ENCODE data around the gene GSG1. TPM values are rescaled to one million over a fixed set of nuclear protein-coding genes. Genes with fewer than 3 reads are reported as not detected.
"Not testable (repeated sequence)": the region's sequence is repeated elsewhere in the genome, so short reads cannot be mapped to it uniquely, and the experiment has no call there.

GSG1 gene
- polyA plus RNA-seq, 1 donor from 2014 or later, result not detected

DNA sequence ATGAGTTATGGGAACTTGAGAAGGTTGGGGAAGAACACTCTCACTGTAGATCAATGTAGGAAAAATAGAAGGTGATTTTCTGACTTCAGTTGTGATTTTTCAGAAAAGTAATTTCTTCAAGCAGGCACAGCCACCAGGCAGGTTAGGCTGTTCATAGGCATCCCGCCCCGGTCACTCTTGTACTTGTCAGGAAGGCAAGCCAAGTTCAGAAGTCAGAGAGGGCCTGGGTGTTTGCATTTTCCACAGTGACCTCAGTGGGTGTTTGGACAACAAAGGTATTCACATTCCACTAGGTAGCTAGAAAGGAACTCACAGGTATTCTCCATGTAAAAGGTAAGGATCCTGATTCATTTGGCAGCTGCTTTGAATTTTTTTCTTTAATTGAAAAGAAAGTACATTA, 62.2 kb downstream of the GSG1 start:
- no peaks in the 10 kb centered on the region for H3K9me3 Mint-ChIP-seq
- no peaks in the 10 kb centered on the region for H3K36me3 Mint-ChIP-seq
- peaks cover 1% of the 10 kb centered on the region for H3K27me3 Mint-ChIP-seq
- no peak overlapping the region for H3K27ac Mint-ChIP-seq
- H3K4me3 Mint-ChIP-seq, result peak overlapping the region in 2 of 4 donors; percentile 58 to 59
- H3K4me1 Mint-ChIP-seq, result peaks cover 15 to 21% (median 15%) of the 10 kb centered on the region in 3 donors

GRCh38 chr12:13039328-13039956, 64.0 kb downstream of the GSG1 start:
- Mint-ChIP-seq H3K4me1 (peaks cover 0 to 13% (median 11%) of the 10 kb centered on the region in 3 donors), H3K4me3 (peak overlapping the region in 1 of 4 donors; percentile 1), H3K27ac (no peak overlapping the region), H3K27me3 (peaks cover 1% of the 10 kb centered on the region), H3K36me3 (no peaks in the 10 kb centered on the region), H3K9me3 (no peaks in the 10 kb centered on the region)

DNA sequence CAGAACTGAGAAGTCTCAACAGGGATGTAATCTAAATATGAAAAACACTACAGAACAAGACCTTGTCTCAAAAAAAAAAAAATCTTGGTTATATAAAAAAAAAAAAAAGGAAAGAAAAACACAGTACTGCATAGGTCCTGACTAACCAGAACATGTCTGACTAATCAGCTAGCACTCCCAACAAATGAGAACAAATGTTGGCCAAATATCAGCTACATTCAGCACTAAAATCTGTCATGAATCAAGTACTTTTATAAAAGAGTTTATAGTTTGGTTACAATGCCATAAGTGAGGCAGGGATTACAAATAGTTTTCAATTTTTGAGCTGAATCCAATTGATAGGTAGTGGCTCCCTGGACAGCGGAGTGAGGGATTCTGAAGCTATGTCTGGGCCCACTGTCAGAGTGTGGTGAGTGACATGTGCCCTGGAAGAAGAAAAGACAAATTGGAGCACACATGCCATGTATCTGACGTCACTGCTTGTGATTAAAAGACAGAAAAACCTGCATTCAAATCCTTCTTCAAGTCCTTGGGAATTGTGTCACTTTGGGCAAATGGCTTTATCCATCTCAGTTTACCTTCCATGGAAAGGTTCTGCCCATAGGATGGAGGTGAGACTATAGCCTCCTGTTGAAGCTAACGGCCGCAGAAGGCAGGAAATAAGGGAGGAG, 64.8 kb downstream of the GSG1 start:
- Mint-ChIP-seq H3K27me3 (peaks cover 1% of the 10 kb centered on the region), H3K36me3 (no peaks in the 10 kb centered on the region), H3K9me3 (no peaks in the 10 kb centered on the region), H3K4me1 (peaks cover 0 to 13% (median 10%) of the 10 kb centered on the region in 3 donors), H3K27ac (no peak overlapping the region), H3K4me3 (no peak overlapping the region)

DNA sequence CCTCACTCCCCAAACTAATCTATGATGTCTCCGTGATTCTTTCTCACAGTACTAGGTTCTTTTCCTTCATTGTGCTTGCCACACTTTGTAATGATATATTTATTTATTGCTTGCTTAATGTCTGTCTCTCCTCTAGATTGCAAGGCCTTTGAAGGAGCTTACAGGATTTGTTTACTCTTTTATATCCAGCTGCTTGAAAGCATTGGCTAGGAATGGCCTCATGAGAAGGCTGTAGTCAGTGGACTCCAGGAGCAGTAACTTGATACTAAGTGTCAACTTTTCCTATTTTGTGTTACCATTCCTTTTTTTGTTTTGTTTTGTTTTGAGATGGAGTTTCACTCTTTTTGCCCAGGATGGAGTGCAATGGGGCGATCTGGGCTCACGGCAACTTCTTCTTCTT, 66.6 kb downstream of the GSG1 start:
- no peaks in the 10 kb centered on the region for H3K36me3 Mint-ChIP-seq
- no peak overlapping the region for H3K27ac Mint-ChIP-seq
- no peaks in the 10 kb centered on the region for H3K9me3 Mint-ChIP-seq
- no peaks in the 10 kb centered on the region for H3K27me3 Mint-ChIP-seq
- H3K4me3 Mint-ChIP-seq, result no peak overlapping the region
- H3K4me1 Mint-ChIP-seq, result peaks cover 0 to 13% (median 10%) of the 10 kb centered on the region in 3 donors

DNA sequence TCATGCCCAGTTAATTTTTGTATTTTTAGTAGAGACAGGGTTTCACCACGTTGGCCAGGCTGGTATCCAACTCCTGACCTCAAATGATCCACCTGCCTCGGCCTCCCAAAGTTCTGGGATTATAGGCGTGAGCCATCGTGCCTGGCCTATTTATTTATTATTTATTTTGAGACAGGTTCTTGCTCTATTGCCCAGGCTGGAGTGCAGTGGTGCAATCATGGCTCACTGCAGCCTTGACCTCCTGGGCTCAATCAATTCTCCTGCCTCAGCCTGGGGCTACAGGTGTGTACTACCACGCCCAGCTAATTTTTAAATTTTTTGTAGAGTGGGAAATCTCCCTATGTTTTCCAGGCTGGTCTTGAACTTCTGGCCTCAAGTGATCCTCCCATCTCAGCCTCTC, 68.1 kb downstream of the GSG1 start:
- not testable (repeated sequence) for H3K27me3 Mint-ChIP-seq, H3K9me3 Mint-ChIP-seq, H3K36me3 Mint-ChIP-seq, H3K4me3 Mint-ChIP-seq, H3K27ac Mint-ChIP-seq
- peaks cover 0 to 12% (median 10%) of the 10 kb centered on the region in 3 donors for H3K4me1 Mint-ChIP-seq

Other genes with a start within 250 kb of the GSG1 start
- not detected for gene GPRC5A, start 212.1 kb downstream of the GSG1 start, polyA plus RNA-seq
- 1.4 TPM for gene GPRC5D, start 151.5 kb downstream of the GSG1 start, polyA plus RNA-seq
- 12.9 TPM for gene HEBP1, start 103.4 kb downstream of the GSG1 start, polyA plus RNA-seq
- 2.7 TPM for gene FAM234B, start 59.3 kb downstream of the GSG1 start, polyA plus RNA-seq
- gene EMP1, start 93.1 kb upstream of the GSG1 start, polyA plus RNA-seq, result not detected